WTC11 (cell line): ENCODE data around the gene ACTA1. TPM values are rescaled to one million over a fixed set of nuclear protein-coding genes. Genes with fewer than 3 reads are reported as not detected.

Experiments
- ATAC-seq: fragments of 200-7000 bp; cut with Tn5 transposase; 2 replicates; pipeline ENCODE4 v1.10.0; 2021; ENCODE audit warnings: mild to moderate bottlenecking, moderate library complexity
- CTCF ChIA-PET: fragments of 300-600 bp; sonication (Branson Sonifier 250); formaldehyde crosslinking; loops from one replicate; lab custom pipeline; 2021; ENCODE audit warnings: antibody characterized with exemption; lab: Charles Lee
- POLR2A ChIA-PET: fragments of 350-600 bp; sonication (Branson Sonifier 250); formaldehyde crosslinking; loops from one replicate; lab custom pipeline; 2021; ENCODE audit warnings: antibody characterized with exemption; lab: Charles Lee
- DNase-seq: peaks from one replicate; pipeline ENCODE4 v3.0.0; 2021; ENCODE audit warnings: low spot score
- H3K27ac Mint-ChIP-seq: 2 replicates; pipeline ENCODE4 v1.8.0; 2021; ENCODE audit warnings: mixed read lengths
- H3K27me3 Mint-ChIP-seq: 2 replicates; pipeline ENCODE4 v1.8.0; 2021; ENCODE audit warnings: low read depth, mild to moderate bottlenecking, moderate library complexity, mixed read lengths
- H3K36me3 Mint-ChIP-seq: 2 replicates; pipeline ENCODE4 v1.8.0; 2021; ENCODE audit warnings: mixed read lengths
- H3K4me1 Mint-ChIP-seq: 2 replicates; pipeline ENCODE4 v1.8.0; 2022; ENCODE audit warnings: mixed read lengths
- H3K4me3 Mint-ChIP-seq: 2 replicates; pipeline ENCODE4 v1.8.0; 2021; ENCODE audit warnings: mild to moderate bottlenecking, moderate library complexity, mixed read lengths
- H3K9me3 Mint-ChIP-seq: 2 replicates; pipeline ENCODE4 v1.8.0; 2021; ENCODE audit warnings: mixed read lengths
- ATF1 ChIP-seq: sonication (generic); formaldehyde crosslinking; IDR thresholded peaks from 2 replicates; pipeline ENCODE4 v1.8.1; 2023; ENCODE audit warnings: mild to moderate bottlenecking, moderate library complexity, missing genetic modification reagents
- ESRRA ChIP-seq: sonication (generic); formaldehyde crosslinking; IDR thresholded peaks from 2 replicates; pipeline ENCODE4 v1.8.1; 2022; ENCODE audit warnings: mild to moderate bottlenecking, missing genetic modification reagents, borderline replicate concordance
- ETV6 ChIP-seq: sonication (generic); formaldehyde crosslinking; IDR thresholded peaks from 2 replicates; pipeline ENCODE4 v1.8.1; 2022; ENCODE audit warnings: mild to moderate bottlenecking, missing genetic modification reagents
- FOXK1 ChIP-seq: sonication (generic); formaldehyde crosslinking; IDR thresholded peaks from 2 replicates; pipeline ENCODE4 v1.8.0; 2022; ENCODE audit warnings: mild to moderate bottlenecking, moderate library complexity, missing genetic modification reagents
- FOXP1 ChIP-seq: sonication (generic); formaldehyde crosslinking; IDR thresholded peaks from 2 replicates; pipeline ENCODE4 v1.8.0; 2022; ENCODE audit warnings: missing genetic modification reagents, mild to moderate bottlenecking, moderate library complexity, borderline replicate concordance
- HMGA2 ChIP-seq: fragments of 250-450 bp; sonication (Bioruptor Pico); IDR thresholded peaks from 2 replicates; pipeline ENCODE4 v1.4.0; 2021; ENCODE audit warnings: mild to moderate bottlenecking, moderate library complexity
- MXD4 ChIP-seq: fragments of 250-450 bp; sonication (Bioruptor Pico); IDR thresholded peaks from 2 replicates; pipeline ENCODE4 v1.8.0; 2021; ENCODE audit warnings: mild to moderate bottlenecking, moderate library complexity, borderline replicate concordance
- SP1 ChIP-seq: sonication (generic); formaldehyde crosslinking; conservative IDR thresholded peaks from 2 replicates; pipeline ENCODE4 v1.8.1; 2022; ENCODE audit warnings: missing genetic modification reagents
- TP53 ChIP-seq: sonication (generic); formaldehyde crosslinking; IDR thresholded peaks from 2 replicates; pipeline ENCODE4 v1.8.1; 2023; ENCODE audit warnings: mild to moderate bottlenecking, missing genetic modification reagents
- ZNF138 ChIP-seq: sonication (generic); formaldehyde crosslinking; conservative IDR thresholded peaks from 2 replicates; pipeline ENCODE4 v1.8.1; 2022; ENCODE audit warnings: mild to moderate bottlenecking, moderate library complexity, missing genetic modification reagents
- ZNF416 ChIP-seq: fragments of 250-450 bp; sonication (Bioruptor Pico); IDR thresholded peaks from 2 replicates; pipeline ENCODE4 v1.9.0; 2021; ENCODE audit warnings: mild to moderate bottlenecking, inconsistent platforms
- ZNF671 ChIP-seq: fragments of 250-450 bp; sonication (Bioruptor Pico); IDR thresholded peaks from 2 replicates; pipeline ENCODE4 v1.8.0; 2021; ENCODE audit warnings: mild to moderate bottlenecking
- total RNA-seq: library from RNA; stranded (reverse); gene quantifications from 3 replicates; pipeline ENCODE4 v1.2.3, GENCODE V29; 2021
- TF ChIP-seq, protein P1 (sequence below): sonication (generic); formaldehyde crosslinking; IDR thresholded peaks from 2 replicates; pipeline ENCODE4 v1.8.1; 2023; ENCODE audit warnings: mild to moderate bottlenecking, missing genetic modification reagents, moderate library complexity
- TF ChIP-seq, protein P2 (sequence below): sonication (generic); formaldehyde crosslinking; conservative IDR thresholded peaks from 2 replicates; pipeline ENCODE4 v1.8.1; 2022; ENCODE audit warnings: mild to moderate bottlenecking, missing genetic modification reagents
- TF ChIP-seq, protein P3 (sequence below): sonication (generic); formaldehyde crosslinking; IDR thresholded peaks from 2 replicates; pipeline ENCODE4 v1.8.1; 2022; ENCODE audit warnings: mild to moderate bottlenecking, moderate library complexity, missing genetic modification reagents
- TF ChIP-seq, protein P4 (sequence below): sonication (generic); formaldehyde crosslinking; IDR thresholded peaks from 2 replicates; pipeline ENCODE4 v1.8.0; 2022; ENCODE audit warnings: missing genetic modification reagents
- TF ChIP-seq, protein P5 (sequence below): sonication (generic); formaldehyde crosslinking; IDR thresholded peaks from 2 replicates; pipeline ENCODE4 v1.8.0; 2022; ENCODE audit warnings: mild to moderate bottlenecking, missing genetic modification reagents
- TF ChIP-seq, protein P6 (sequence below): sonication (generic); formaldehyde crosslinking; IDR thresholded peaks from 2 replicates; pipeline ENCODE4 v1.8.1; 2022; ENCODE audit warnings: low read depth, missing genetic modification reagents, borderline replicate concordance
- TF ChIP-seq, protein P7 (sequence below): fragments of 250-450 bp; sonication (Bioruptor Pico); IDR thresholded peaks from 2 replicates; pipeline ENCODE4 v1.9.0; 2021; ENCODE audit warnings: mild to moderate bottlenecking
- TF ChIP-seq, protein P8 (sequence below): sonication (generic); formaldehyde crosslinking; IDR thresholded peaks from 2 replicates; pipeline ENCODE4 v1.8.1; 2023; ENCODE audit warnings: mild to moderate bottlenecking, missing genetic modification reagents

The ACTA1 gene
- total RNA-seq, 1 experiment from 2014 or later = 1.5 TPM

DNA sequence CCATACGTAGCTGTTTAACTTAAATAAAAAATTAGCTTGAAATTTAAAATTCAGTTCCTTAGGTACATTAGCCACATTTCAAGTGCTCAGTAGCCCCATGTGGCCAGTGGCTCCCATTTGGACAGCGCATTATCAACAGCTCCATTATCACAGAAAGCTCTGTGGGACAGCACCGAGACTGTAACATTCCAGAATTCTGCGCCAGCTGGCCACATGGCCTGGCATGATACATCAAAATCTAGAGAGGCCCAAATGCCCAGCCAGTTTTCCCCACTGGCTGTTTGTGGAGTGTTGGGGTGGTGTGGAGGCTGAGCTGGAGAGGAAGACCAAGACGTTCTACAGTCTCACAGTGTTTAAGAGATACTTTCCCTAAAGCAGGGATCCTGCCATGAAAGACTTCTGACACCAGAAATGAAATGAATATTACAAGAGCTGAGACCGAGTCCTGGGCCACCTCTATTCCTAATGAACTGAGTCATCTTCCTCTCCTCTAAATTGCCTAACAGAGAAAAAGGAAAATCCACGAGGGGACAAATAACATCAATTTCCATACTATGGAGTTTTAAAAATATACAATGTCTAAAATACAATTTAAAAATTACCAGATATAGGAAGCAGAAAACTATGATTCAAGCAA, 27.3 kb upstream of the ACTA1 start (continued):
- TF ChIP-seq, protein P1, sequence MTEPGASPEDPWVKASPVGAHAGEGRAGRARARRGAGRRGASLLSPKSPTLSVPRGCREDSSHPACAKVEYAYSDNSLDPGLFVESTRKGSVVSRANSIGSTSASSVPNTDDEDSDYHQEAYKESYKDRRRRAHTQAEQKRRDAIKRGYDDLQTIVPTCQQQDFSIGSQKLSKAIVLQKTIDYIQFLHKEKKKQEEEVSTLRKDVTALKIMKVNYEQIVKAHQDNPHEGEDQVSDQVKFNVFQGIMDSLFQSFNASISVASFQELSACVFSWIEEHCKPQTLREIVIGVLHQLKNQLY (CRISPR knock-in tag) = no peak
- TF ChIP-seq ATF1 (CRISPR knock-in tag) (no peak), MXD4 (no peak), ZNF416 (CRISPR knock-in tag) (no peak), FOXP1 (CRISPR knock-in tag) (no peak), FOXK1 (CRISPR knock-in tag) (no peak), ETV6 (CRISPR knock-in tag) (no peak), ESRRA (no peak)
- TF ChIP-seq, protein P2, sequence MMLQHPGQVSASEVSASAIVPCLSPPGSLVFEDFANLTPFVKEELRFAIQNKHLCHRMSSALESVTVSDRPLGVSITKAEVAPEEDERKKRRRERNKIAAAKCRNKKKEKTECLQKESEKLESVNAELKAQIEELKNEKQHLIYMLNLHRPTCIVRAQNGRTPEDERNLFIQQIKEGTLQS (CRISPR knock-in tag) = no peak
- TF ChIP-seq, protein P3, sequence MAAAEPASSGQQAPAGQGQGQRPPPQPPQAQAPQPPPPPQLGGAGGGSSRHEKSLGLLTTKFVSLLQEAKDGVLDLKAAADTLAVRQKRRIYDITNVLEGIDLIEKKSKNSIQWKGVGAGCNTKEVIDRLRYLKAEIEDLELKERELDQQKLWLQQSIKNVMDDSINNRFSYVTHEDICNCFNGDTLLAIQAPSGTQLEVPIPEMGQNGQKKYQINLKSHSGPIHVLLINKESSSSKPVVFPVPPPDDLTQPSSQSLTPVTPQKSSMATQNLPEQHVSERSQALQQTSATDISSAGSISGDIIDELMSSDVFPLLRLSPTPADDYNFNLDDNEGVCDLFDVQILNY = no peak
- TF ChIP-seq, protein P4, sequence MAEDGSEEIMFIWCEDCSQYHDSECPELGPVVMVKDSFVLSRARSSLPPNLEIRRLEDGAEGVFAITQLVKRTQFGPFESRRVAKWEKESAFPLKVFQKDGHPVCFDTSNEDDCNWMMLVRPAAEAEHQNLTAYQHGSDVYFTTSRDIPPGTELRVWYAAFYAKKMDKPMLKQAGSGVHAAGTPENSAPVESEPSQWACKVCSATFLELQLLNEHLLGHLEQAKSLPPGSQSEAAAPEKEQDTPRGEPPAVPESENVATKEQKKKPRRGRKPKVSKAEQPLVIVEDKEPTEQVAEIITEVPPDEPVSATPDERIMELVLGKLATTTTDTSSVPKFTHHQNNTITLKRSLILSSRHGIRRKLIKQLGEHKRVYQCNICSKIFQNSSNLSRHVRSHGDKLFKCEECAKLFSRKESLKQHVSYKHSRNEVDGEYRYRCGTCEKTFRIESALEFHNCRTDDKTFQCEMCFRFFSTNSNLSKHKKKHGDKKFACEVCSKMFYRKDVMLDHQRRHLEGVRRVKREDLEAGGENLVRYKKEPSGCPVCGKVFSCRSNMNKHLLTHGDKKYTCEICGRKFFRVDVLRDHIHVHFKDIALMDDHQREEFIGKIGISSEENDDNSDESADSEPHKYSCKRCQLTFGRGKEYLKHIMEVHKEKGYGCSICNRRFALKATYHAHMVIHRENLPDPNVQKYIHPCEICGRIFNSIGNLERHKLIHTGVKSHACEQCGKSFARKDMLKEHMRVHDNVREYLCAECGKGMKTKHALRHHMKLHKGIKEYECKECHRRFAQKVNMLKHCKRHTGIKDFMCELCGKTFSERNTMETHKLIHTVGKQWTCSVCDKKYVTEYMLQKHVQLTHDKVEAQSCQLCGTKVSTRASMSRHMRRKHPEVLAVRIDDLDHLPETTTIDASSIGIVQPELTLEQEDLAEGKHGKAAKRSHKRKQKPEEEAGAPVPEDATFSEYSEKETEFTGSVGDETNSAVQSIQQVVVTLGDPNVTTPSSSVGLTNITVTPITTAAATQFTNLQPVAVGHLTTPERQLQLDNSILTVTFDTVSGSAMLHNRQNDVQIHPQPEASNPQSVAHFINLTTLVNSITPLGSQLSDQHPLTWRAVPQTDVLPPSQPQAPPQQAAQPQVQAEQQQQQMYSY (CRISPR knock-in tag) = no peak
- TF ChIP-seq, protein P5, sequence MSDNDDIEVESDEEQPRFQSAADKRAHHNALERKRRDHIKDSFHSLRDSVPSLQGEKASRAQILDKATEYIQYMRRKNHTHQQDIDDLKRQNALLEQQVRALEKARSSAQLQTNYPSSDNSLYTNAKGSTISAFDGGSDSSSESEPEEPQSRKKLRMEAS (CRISPR knock-in tag) = no peak
- TF ChIP-seq, protein P6, sequence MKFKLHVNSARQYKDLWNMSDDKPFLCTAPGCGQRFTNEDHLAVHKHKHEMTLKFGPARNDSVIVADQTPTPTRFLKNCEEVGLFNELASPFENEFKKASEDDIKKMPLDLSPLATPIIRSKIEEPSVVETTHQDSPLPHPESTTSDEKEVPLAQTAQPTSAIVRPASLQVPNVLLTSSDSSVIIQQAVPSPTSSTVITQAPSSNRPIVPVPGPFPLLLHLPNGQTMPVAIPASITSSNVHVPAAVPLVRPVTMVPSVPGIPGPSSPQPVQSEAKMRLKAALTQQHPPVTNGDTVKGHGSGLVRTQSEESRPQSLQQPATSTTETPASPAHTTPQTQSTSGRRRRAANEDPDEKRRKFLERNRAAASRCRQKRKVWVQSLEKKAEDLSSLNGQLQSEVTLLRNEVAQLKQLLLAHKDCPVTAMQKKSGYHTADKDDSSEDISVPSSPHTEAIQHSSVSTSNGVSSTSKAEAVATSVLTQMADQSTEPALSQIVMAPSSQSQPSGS (CRISPR knock-in tag) = no peak

DNA sequence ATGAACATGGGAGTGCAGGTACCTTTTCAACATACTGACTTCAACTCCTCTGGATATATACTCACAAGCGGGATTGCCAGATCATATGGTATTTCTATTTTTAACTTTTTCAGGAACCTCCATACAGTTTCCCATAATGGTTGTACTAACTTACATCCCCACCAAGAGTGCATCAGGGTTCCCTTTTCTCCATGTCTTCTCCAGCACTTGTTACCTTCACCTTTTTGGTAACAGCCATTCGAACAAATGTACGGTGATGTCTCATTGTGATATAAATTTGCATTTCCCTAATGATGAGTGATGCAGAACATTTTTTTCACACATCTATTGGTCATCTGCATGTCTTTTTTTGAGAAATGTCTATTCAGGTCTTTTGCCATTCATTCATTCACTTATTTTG, 25.9 kb upstream of the ACTA1 start:
- no peak for TF ChIP-seq ZNF138 (CRISPR knock-in tag)
- TF ChIP-seq TP53 (CRISPR knock-in tag) = no peak
- TF ChIP-seq, protein P5 (CRISPR knock-in tag) = no peak
- TF ChIP-seq SP1 (CRISPR knock-in tag) = no peak
- Mint-ChIP-seq H3K27ac (no peak overlapping the region), H3K36me3 (peaks cover 64% of the 10 kb centered on the region), H3K4me1 (no peaks in the 10 kb centered on the region), H3K27me3 (no peaks in the 10 kb centered on the region), H3K9me3 (no peaks in the 10 kb centered on the region), H3K4me3 (no peak overlapping the region)
- ATAC-seq (no peak), DNase-seq (no peak)
- ChIA-PET POLR2A (no interaction called here), CTCF (interaction anchor here (1.5 kb wide), 1 partner anchor 22 kb away, joined by 3 read pairs; no protein-coding TSS in a partner anchor)

DNA sequence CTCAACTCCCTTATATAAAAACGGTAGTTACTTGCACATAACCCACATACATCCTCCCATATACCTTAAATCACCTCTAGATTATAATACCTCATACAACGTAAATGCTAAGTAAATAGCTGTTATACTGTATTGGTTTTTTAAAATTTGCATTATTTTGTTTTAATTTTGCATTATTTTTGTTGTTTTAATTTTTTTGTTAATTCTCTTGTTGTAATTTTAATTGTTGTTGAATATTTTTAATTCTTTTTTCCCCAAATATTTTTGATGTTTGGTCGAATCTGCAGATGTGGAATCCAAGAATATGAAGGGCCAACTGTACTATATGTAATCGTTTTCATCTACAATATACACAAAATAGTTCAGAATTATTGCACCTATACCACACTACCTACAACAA, 23.5 kb upstream of the ACTA1 start:
- H3K27me3 Mint-ChIP-seq = no peaks in the 10 kb centered on the region
- no peaks in the 10 kb centered on the region for H3K9me3 Mint-ChIP-seq
- peaks cover 49% of the 10 kb centered on the region for H3K36me3 Mint-ChIP-seq
- POLR2A ChIA-PET = no interaction called here
- H3K4me1 Mint-ChIP-seq = no peaks in the 10 kb centered on the region
- no peak overlapping the region for H3K27ac Mint-ChIP-seq
- DNase-seq (no peak), ATAC-seq (no peak)
- CTCF ChIA-PET = no interaction called here
- no peak overlapping the region for H3K4me3 Mint-ChIP-seq
- TF ChIP-seq ZNF671 (no peak), HMGA2 (peak; percentile 93)
- TF ChIP-seq, protein P7, sequence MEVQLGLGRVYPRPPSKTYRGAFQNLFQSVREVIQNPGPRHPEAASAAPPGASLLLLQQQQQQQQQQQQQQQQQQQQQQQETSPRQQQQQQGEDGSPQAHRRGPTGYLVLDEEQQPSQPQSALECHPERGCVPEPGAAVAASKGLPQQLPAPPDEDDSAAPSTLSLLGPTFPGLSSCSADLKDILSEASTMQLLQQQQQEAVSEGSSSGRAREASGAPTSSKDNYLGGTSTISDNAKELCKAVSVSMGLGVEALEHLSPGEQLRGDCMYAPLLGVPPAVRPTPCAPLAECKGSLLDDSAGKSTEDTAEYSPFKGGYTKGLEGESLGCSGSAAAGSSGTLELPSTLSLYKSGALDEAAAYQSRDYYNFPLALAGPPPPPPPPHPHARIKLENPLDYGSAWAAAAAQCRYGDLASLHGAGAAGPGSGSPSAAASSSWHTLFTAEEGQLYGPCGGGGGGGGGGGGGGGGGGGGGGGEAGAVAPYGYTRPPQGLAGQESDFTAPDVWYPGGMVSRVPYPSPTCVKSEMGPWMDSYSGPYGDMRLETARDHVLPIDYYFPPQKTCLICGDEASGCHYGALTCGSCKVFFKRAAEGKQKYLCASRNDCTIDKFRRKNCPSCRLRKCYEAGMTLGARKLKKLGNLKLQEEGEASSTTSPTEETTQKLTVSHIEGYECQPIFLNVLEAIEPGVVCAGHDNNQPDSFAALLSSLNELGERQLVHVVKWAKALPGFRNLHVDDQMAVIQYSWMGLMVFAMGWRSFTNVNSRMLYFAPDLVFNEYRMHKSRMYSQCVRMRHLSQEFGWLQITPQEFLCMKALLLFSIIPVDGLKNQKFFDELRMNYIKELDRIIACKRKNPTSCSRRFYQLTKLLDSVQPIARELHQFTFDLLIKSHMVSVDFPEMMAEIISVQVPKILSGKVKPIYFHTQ (CRISPR knock-in tag) = no peak
- TF ChIP-seq, protein P1 (CRISPR knock-in tag) = no peak
- TF ChIP-seq, protein P8, sequence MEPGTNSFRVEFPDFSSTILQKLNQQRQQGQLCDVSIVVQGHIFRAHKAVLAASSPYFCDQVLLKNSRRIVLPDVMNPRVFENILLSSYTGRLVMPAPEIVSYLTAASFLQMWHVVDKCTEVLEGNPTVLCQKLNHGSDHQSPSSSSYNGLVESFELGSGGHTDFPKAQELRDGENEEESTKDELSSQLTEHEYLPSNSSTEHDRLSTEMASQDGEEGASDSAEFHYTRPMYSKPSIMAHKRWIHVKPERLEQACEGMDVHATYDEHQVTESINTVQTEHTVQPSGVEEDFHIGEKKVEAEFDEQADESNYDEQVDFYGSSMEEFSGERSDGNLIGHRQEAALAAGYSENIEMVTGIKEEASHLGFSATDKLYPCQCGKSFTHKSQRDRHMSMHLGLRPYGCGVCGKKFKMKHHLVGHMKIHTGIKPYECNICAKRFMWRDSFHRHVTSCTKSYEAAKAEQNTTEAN = no peak
